Liver (tissue), 3 donors: ENCODE data around the gene SNX18.

ENCODE experiments used
- ATF3 ChIP-seq: IDR thresholded peaks from 2 replicates; pipeline ENCODE4 v1.6.1; 2016; ENCODE audit warnings: antibody characterized with exemption
- CTCF ChIP-seq: fragments of 150-350 bp; IDR thresholded peaks from 2 replicates; pipeline ENCODE4 v1.5.1; 2017; ENCODE audit warnings: improper control_type of control experiment, low read depth, low read length; ENCODE audit not compliant: missing input control
- EGR1 ChIP-seq, 2 donors: IDR thresholded peaks; 2 replicates each; pipeline ENCODE4 v1.6.1; 2016 to 2018; ENCODE audit warnings: antibody characterized with exemption in 2 of 2, low read depth in 2 of 2
- FOXA1 ChIP-seq: IDR thresholded peaks from 2 replicates; pipeline ENCODE4 v1.6.1; 2016; ENCODE audit warnings: antibody characterized with exemption
- GABPA ChIP-seq, 2 donors: IDR thresholded peaks in 1 of 2; conservative IDR thresholded peaks in 1 of 2; 2 replicates each; pipeline ENCODE4 v1.6.1; 2016; ENCODE audit warnings: antibody characterized with exemption in 2 of 2, mild to moderate bottlenecking in 1 of 2, moderate library complexity in 1 of 2
- JUND ChIP-seq, 2 donors: IDR thresholded peaks; 2 replicates each; pipeline ENCODE4 v1.6.1; 2016; ENCODE audit warnings: antibody characterized with exemption in 2 of 2
- MAX ChIP-seq: IDR thresholded peaks from 2 replicates; pipeline ENCODE4 v1.6.1; 2016; ENCODE audit warnings: antibody characterized with exemption
- RAD21 ChIP-seq, 2 donors: IDR thresholded peaks; 2 replicates each; pipeline ENCODE4 v1.6.1; 2016; ENCODE audit warnings: antibody characterized with exemption in 2 of 2, mild to moderate bottlenecking in 2 of 2
- REST ChIP-seq: IDR thresholded peaks from 2 replicates; pipeline ENCODE4 v1.6.1; 2016; ENCODE audit warnings: antibody characterized with exemption, mild to moderate bottlenecking
- SP1 ChIP-seq: IDR thresholded peaks from 2 replicates; pipeline ENCODE4 v1.6.1; 2018; ENCODE audit warnings: antibody characterized with exemption, mild to moderate bottlenecking
- TAF1 ChIP-seq: conservative IDR thresholded peaks from 2 replicates; pipeline ENCODE4 v1.6.1; 2016; ENCODE audit warnings: antibody characterized with exemption, mild to moderate bottlenecking
- ZBTB33 ChIP-seq: IDR thresholded peaks from 2 replicates; pipeline ENCODE4 v1.6.1; 2016; ENCODE audit warnings: antibody characterized with exemption
- donor health status: healthy.
- donor health status: healthy.

GRCh38 chr5:54524704-54525103 is 7.1 kb downstream of the SNX18 start:
- no peak for TF ChIP-seq CTCF
- TF ChIP-seq MAX = no peak
- TF ChIP-seq EGR1 (IDR thresholded peaks at IDR 0.05; ENCODE audit: low read depth in 2 of 2) = no peak
- TF ChIP-seq ATF3 = no peak
- TF ChIP-seq GABPA (IDR thresholded peaks at IDR 0.05 in 1 of 2, conservative IDR thresholded peaks at IDR 0.05 in 1 of 2) = no peak
- TF ChIP-seq JUND (IDR thresholded peaks at IDR 0.05) = no peak
- no peak for TF ChIP-seq RAD21 (IDR thresholded peaks at IDR 0.05)
- no peak for TF ChIP-seq REST
- TF ChIP-seq SP1 = no peak
- TF ChIP-seq TAF1 = no peak
- TF ChIP-seq FOXA1 = no peak
- TF ChIP-seq ZBTB33 = no peak
